Left lobe of liver (tissue), 2 donors: Measurements from ENCODE around the gene AKR7A2. TPM values are rescaled to one million over a fixed set of nuclear protein-coding genes. Genes with fewer than 3 reads are reported as not detected.
A peak's percentile ranks its signal among the peaks of the same experiment; 100 is the strongest.
"Not testable (repeated sequence)": the region's sequence is repeated elsewhere in the genome, so short reads cannot be mapped to it uniquely, and the experiment has no call there.

Source experiments
- ATAC-seq: fragments of 200-7000 bp; cut with Tn5 transposase; one replicate; pipeline ENCODE4 v1.9.1; 2020; ENCODE audit warnings: mild to moderate bottlenecking, moderate library complexity
- DNase-seq: peaks from one replicate; pipeline ENCODE4 v3.0.0-alpha.2; 2020; ENCODE audit warnings: low spot score
- total RNA-seq: library from RNA; stranded (reverse); gene quantifications from one replicate; pipeline ENCODE4 v1.2.1, GENCODE V29; 2021
- donor health status: DM: no; HTN: no; CAD: no; lungs with moderate emphysema.
- donor health status: DM: no; HTN: yes; CAD: no.

Gene AKR7A2
- total RNA-seq, 1 donor from 2014 or later: 53.5 TPM

DNA sequence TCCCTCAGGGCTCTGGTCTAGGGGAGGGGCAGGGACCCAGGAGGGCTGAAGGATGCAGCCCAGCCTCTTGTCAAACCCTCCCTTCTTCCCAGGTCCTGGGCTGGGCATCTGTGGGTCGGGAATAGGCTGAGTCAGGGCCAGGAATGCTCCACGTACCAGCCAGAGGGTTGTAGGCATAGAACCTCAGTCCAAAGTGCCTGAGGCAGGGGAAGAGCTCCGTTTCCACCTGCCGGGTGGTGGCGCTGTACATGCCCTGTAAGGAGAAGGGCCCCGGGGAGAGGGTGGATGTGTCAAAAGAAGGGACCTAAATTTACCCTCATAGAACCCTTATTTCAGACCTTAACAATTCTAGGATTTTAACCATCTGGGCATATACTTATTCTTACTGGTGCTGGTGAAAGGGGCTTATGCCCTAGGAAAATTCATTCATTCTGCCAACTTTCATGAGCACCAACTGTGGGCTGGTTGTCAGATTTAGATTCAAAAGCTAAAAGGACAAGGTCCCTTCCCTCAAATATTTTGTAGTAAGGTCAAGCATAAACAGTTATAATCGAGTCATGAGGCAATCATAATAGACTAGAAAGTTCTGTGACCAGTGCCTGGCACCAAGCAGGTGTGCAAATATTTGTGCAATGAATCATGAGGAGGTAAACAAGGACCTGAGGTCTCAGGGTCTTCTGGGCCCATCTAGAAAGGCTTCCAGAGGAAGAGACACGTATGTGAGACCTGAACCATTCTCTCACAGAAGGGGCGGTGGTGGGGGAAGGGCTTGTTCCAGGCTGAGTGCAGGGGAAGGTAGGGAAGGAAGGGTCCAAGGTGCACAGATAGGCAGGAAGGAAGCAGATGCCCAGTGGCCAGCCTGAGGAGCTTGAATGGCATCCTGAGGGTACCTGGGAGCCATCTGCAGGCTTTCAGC lies 42.3 kb downstream of the AKR7A2 start:
- peak; percentile 23 for ATAC-seq
- DNase-seq: not testable (repeated sequence)

DNA sequence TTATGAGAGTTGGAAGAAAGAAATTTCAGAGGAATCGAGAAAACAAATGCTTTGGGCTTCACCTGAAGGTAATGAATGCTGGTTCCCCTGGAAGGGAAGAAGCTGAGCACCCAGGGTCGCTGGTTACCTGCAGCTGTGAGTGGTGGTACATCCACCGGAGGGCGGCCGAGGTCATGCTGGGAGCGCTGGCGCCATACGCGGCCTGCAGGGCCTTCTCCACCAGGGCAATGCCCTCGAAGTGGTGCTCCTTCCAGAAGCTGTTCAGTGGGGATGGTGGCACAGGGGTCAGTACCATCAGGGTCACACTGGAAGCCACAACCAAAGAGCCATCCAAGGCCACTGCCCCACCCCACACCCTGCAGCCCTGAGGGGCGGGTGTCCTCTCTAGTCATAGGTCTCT lies 43.5 kb downstream of the AKR7A2 start:
- ATAC-seq (no peak), DNase-seq (no peak)

DNA sequence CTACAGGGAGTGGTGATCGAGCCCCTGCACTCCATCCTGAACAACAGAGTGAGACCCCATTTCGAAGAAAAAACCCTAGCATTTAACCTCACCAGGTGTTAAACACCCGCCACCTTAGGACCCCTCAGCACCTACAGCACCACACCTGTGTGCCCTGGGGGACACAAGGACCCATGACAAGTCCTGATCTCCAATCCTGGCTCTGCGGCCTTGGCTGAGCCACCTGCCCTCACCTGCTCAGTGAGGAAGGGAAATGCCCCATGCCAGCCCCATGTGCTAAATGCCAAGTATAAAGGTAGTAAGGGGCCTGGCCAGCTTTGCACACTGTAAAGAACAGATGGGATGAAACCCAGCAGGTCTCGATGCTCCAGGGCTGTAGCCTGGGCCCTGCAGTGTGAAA lies 49.2 kb downstream of the AKR7A2 start:
- no peak for DNase-seq
- ATAC-seq: no peak

DNA sequence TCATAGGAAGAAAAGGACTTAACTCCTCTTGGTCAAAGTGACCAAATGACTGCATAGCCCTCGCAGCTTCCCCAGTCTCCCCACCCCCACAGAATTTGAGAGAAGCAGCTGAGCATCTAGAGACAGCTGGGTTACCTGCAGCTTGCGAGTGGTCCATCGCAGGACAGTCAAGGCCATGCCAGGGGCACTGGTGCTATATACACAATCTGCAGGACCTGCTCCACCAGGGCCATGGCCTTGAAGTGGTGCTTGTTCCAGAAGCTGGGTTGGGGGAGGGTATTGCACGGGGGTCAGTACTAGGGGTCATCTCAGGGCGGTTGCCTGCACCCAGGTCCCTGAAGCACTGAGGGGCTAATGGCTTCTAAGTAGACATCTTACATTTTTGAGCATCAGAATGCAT lies 49.9 kb downstream of the AKR7A2 start:
- DNase-seq (no peak), ATAC-seq (no peak)

DNA sequence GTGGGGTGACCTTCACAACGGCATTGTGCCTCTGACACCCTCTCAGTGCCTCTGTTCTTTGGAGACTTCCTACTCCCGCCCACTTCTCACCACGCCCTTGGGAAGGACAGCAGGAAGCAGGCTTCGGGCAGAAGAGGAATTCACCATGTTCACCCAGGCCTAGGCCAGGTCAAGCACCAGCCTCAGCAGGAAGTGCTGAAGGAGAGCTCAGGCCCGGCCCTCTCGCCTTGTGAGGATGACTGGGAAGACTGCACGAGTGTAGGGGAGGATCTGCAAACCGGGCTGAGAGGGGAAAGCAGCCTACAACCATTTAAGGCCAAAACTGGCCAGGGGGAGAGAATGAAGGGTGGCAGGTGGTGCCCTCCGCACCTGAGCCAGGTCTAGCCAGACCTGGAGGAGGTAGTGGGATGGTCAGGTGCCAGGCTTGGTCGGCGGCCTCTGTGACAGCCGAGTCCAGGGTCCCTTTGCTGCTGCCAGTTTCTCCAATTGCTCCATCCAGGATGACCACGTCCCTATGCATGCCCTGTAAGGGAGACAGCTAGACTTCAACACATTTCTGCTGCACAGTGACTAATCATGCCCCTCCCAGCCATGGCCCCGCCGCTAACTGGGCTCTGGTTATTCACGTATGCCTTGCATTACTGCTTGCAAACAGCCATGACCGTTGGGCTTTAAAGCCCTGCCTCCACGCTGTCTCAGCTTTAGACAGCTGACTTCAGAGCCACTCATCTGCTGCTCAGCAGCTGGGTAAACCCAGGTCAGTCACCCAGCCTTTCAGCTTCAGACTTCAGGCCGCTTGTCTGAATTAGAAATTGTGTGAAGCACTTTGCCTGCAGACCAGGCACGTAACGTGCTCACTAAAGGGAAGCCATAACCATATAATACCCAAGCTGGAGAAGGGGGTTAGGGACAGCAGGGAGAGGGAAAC lies 51.5 kb downstream of the AKR7A2 start:
- peak; percentile 4 for ATAC-seq
- no peak for DNase-seq

DNA sequence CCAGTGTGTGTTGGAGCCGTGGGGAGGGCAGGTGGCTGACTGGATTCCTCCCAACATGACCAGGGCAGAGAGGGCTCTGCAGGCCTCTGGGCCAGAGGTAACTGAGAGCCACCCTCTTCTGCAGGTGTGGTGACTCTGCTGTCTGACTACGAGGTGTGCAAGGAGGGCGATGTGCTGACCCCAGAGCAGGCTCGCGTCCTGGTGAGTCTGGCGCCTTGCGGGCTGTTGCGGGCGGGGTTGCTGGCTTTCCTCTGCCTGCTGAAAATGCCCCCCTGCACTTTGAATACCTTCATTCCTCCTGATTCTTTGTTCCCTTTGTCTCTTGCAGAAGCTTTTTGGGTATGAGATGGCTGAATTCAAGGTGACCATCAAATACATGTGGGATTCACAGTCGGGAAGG lies 53.6 kb downstream of the AKR7A2 start:
- no peak for DNase-seq
- no peak for ATAC-seq

DNA sequence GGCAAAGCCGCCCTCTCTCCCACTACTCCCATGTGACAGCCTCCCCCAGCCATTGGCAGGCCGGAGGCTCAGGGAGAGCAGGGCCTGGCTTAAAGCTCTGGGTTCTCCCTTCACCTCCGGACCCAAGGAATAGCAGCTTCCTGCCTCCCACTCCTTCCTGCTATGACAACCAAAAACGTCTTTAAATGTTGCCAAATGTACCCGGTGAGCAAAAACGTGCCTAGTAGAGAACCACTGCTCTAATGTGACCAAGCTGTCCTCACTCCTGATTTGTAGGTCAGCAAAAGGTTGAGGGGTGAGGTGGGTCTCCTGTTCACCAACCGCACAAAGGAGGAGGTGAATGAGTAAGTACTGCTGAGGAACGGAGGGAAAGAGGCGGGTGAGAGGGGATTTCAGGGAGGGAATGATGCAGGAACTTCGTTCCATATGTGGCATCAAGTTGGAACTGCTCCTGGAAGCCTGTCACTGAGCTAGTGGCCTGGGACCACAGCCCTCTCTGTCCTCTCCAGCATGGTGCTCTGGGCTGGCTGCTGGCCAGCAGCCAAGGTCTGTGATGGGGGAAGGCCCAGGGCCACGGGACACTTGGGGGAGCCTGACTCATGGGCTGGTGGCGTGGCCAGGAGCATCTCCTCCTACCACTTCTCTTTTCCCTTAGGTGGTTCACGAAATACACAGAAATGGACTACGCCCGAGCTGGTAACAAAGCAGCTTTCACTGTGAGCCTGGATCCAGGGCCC lies 54.6 kb downstream of the AKR7A2 start:
- DNase-seq (no peak), ATAC-seq (no peak)

DNA sequence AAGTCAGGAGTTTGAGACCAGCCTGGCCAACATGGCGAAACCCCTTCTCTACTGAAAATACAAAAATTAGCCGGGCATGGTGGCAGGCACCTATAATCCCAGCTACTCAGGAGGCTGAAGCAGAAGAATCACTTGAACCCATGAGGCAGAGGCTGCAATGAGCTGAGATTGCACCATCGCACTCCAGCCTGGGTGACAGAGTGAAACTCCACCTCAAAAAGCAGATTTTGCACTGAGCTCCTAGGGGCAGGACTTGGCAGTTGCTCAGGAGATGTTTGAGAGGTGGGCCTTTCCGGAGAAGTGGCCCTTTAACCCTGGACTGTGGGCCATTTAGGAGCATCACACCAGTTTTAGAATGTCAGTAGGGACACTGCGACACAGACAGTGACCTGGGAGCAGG lies 55.6 kb downstream of the AKR7A2 start:
- not testable (repeated sequence) for ATAC-seq, DNase-seq

DNA sequence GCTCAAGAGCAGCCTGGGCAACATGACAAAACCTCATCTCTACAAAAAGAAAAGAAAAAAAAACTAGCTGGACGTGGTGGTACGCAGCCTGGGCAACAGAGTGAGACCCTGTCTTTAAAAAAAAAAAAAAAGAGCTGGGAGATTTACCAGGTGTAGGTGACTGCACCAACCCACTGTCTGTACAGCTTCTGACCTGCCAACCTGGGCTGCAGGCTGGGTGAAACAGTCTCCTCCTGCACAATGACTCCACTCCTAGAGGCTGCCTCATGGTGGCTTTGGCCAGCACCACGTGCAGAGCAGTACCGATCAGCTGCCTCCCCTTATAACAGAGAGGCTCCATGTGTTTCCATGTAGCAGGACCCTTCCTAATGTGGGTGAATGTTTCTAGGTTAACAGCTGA lies 56.7 kb downstream of the AKR7A2 start:
- ATAC-seq (no peak), DNase-seq (no peak)

DNA sequence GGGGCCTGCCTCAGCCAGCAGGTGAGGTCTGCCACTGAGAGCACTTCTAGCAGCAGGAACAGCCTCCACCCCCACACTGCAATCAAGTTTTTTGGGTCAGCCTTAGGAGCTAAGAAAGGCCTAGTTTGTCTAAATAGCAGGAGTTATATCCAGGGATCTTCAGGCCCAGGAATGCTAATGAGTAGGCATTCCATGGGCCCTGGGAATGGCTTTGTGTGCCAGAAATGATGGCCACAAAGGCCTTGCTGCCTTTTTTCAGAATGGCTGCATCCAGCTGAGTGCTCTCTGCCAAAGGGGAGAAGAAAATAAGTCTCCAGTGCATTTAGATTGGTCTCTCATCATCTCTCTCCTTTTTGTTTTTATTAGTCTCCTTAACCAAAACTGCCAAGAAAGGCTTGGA lies 57.5 kb downstream of the AKR7A2 start:
- DNase-seq (no peak), ATAC-seq (no peak)

Other genes with a start within 250 kb of the AKR7A2 start
- 127 TPM for gene UBR4, start 101.9 kb downstream of the AKR7A2 start, total RNA-seq
- 19.7 TPM for gene EMC1, start 60.6 kb downstream of the AKR7A2 start, total RNA-seq
- gene MRTO4, start 60.3 kb downstream of the AKR7A2 start, total RNA-seq: 8.7 TPM
- 111 TPM for gene AKR7A3, start 23.4 kb downstream of the AKR7A2 start, total RNA-seq
- 9.1 TPM for gene SLC66A1, start 182 bp upstream of the AKR7A2 start, total RNA-seq
- 91.4 TPM for gene CAPZB, start 173.4 kb upstream of the AKR7A2 start, total RNA-seq